ENCODE results near the gene TMEM86A. TPM values are rescaled to one million over a fixed set of nuclear protein-coding genes. Genes with fewer than 3 reads are reported as not detected.

TMEM86A gene
- total RNA-seq, 2 experiments from 2014 or later, result 0.92 to 2.7 TPM

- no peak overlapping the region for H3K4me3 ChIP-seq (ENCODE audit: low read depth, low read length, poor library complexity, severe bottlenecking)
- peak overlapping the region; percentile 50; the same call in 1 of the 2 replicates for H3K4me2 ChIP-seq (ENCODE audit: low read length)
- POLR2A ChIA-PET, result interaction anchor here (1.1 kb wide), 1 partner anchor 11 kb away, joined by 6 read pairs; no protein-coding TSS in a partner anchor
- DNase-seq (ENCODE audit: low spot score), result no peak
- no peaks in the 10 kb centered on the region for H3K4me1 ChIP-seq (ENCODE audit: insufficient read depth, low read length, poor library complexity, severe bottlenecking)
- H3K9me2 ChIP-seq (ENCODE audit: insufficient read depth, low read length), result no peaks in the 10 kb centered on the region
- H3K79me2 ChIP-seq (ENCODE audit: insufficient read depth, low read depth, low read length), result no peaks in the 10 kb centered on the region
- TF ChIP-seq EZH2phosphoT487 (IDR thresholded peaks at IDR 0.05; ENCODE audit: borderline replicate concordance, low read depth, low read length), result no peak
- TF ChIP-seq CTCF (conservative IDR thresholded peaks at IDR 0.05; ENCODE audit: low read length), result no peak
- H4K20me1 ChIP-seq (ENCODE audit: insufficient read depth, low read length), result no peaks in the 10 kb centered on the region
- BruUV-seq (replicated peaks), result no TSS peak
- CTCF ChIA-PET (ENCODE audit: unreplicated experiment), result interaction anchor here (1.0 to 1.3 kb wide), 2 partner anchors 11 to 180 kb away, joined by 4 to 5 read pairs; no protein-coding TSS in a partner anchor
- no peaks in the 10 kb centered on the region for H3K36me3 ChIP-seq (ENCODE audit: insufficient read depth, low read length)
- H2AFZ ChIP-seq (ENCODE audit: low read length), result peak overlapping the region; percentile 66; the same call in 1 of the 2 replicates
- H3K27ac ChIP-seq (ENCODE audit: low read depth, low read length, poor library complexity, severe bottlenecking), result no peak overlapping the region
- intact Hi-C loops (cut with micrococcal nuclease; ENCODE audit: unreplicated experiment), result no loop called here
- H3K9me3 ChIP-seq (ENCODE audit: low read length), result no peaks in the 10 kb centered on the region
These were observed 22.4 kb downstream of the TMEM86A start for GRCh38 chr11:18720808-18721560.

GRCh38 chr11:18721561-18722292, 23.1 kb downstream of the TMEM86A start:
- intact Hi-C loops (cut with micrococcal nuclease; ENCODE audit: unreplicated experiment), result no loop called here

More at GRCh38 chr11:18721561-18722292, 23.1 kb downstream of the TMEM86A start:
- no peaks in the 10 kb centered on the region for H4K20me1 ChIP-seq (ENCODE audit: insufficient read depth, low read length)
- TF ChIP-seq EZH2phosphoT487 (IDR thresholded peaks at IDR 0.05; ENCODE audit: borderline replicate concordance, low read depth, low read length) (no peak), CTCF (conservative IDR thresholded peaks at IDR 0.05; ENCODE audit: low read length) (peak; percentile 80)
- no peaks in the 10 kb centered on the region for H3K79me2 ChIP-seq (ENCODE audit: insufficient read depth, low read depth, low read length)
- no peaks in the 10 kb centered on the region for H3K9me3 ChIP-seq (ENCODE audit: low read length)
- no peak overlapping the region for H3K27ac ChIP-seq (ENCODE audit: low read depth, low read length, poor library complexity, severe bottlenecking)
- peak overlapping the region; percentile 66 for H2AFZ ChIP-seq (ENCODE audit: low read length)
- no peaks in the 10 kb centered on the region for H3K4me1 ChIP-seq (ENCODE audit: insufficient read depth, low read length, poor library complexity, severe bottlenecking)
- no TSS peak for BruUV-seq (replicated peaks)
- H3K9me2 ChIP-seq (ENCODE audit: insufficient read depth, low read length), result no peaks in the 10 kb centered on the region
- ChIA-PET CTCF (ENCODE audit: unreplicated experiment) (interaction anchor here (0.6 to 1.3 kb wide), 6 partner anchors 9 to 181 kb away, joined by 3 to 6 read pairs (median 4); no protein-coding TSS in a partner anchor), POLR2A (interaction anchor here (0.7 to 1.1 kb wide), 5 partner anchors 10 to 467 kb away, joined by 3 to 6 read pairs (median 5); no protein-coding TSS in a partner anchor)
- H3K36me3 ChIP-seq (ENCODE audit: insufficient read depth, low read length), result no peaks in the 10 kb centered on the region
- no peak overlapping the region for H3K4me3 ChIP-seq (ENCODE audit: low read depth, low read length, poor library complexity, severe bottlenecking)
- peak overlapping the region; percentile 50; the same call in 1 of the 2 replicates for H3K4me2 ChIP-seq (ENCODE audit: low read length)
- DNase-seq (ENCODE audit: low spot score), result peak; percentile 48

All from OCI-LY7 (cell line).